ENCODE measurements around the gene BABAM1.

The BABAM1 gene

GRCh38 chr19:17248011-17248776, 19.0 kb upstream of the BABAM1 start:
- Histone ChIP-seq H3K9me3 (ENCODE audit: control insufficient read depth, insufficient read depth, low read length) (no peaks in the 10 kb centered on the region), H3K9me2 (replicated peaks; ENCODE audit: control insufficient read depth, low read length) (no peaks in the 10 kb centered on the region), H3K4me2 (ENCODE audit: low read length) (no peak overlapping the region), H3K27ac (ENCODE audit: low read depth, low read length) (no peak overlapping the region), H3K4me3 (ENCODE audit: low read length) (no peak overlapping the region), H3K4me1 (ENCODE audit: control insufficient read depth, low read length) (peaks cover 28% of the 10 kb centered on the region), H3K36me3 (ENCODE audit: control insufficient read depth, low read length) (peaks cover 4% of the 10 kb centered on the region), H3K79me2 (ENCODE audit: control insufficient read depth, low read length) (peaks cover 21% of the 10 kb centered on the region), H3K27me3 (ENCODE audit: control insufficient read depth, low read length) (no peaks in the 10 kb centered on the region), H3F3A (ENCODE audit: control insufficient read depth, insufficient read depth) (peaks cover 10% of the 10 kb centered on the region), H4K20me1 (ENCODE audit: control insufficient read depth, insufficient read depth, low read depth, low read length) (peaks cover 5% of the 10 kb centered on the region)
- no peak for TF ChIP-seq CTCF (IDR thresholded peaks at IDR 0.05; ENCODE audit: low read depth, low read length, poor library complexity, severe bottlenecking)
- TF ChIP-seq EZH2phosphoT487 (IDR thresholded peaks at IDR 0.05; ENCODE audit: borderline replicate concordance, low read length) = no peak

- Histone ChIP-seq H3K27me3 (ENCODE audit: control insufficient read depth, low read length) (no peaks in the 10 kb centered on the region), H3K4me3 (ENCODE audit: low read length) (no peak overlapping the region), H3K79me2 (ENCODE audit: control insufficient read depth, low read length) (peaks cover 3% of the 10 kb centered on the region), H3K27ac (ENCODE audit: low read depth, low read length) (no peak overlapping the region), H3F3A (ENCODE audit: control insufficient read depth, insufficient read depth) (peaks cover 4% of the 10 kb centered on the region), H4K20me1 (ENCODE audit: control insufficient read depth, insufficient read depth, low read depth, low read length) (no peaks in the 10 kb centered on the region), H3K9me2 (replicated peaks; ENCODE audit: control insufficient read depth, low read length) (no peaks in the 10 kb centered on the region), H3K4me2 (ENCODE audit: low read length) (no peak overlapping the region), H3K9me3 (ENCODE audit: control insufficient read depth, insufficient read depth, low read length) (no peaks in the 10 kb centered on the region), H3K4me1 (ENCODE audit: control insufficient read depth, low read length) (peaks cover 19% of the 10 kb centered on the region), H3K36me3 (ENCODE audit: control insufficient read depth, low read length) (no peaks in the 10 kb centered on the region)
- no peak for TF ChIP-seq CTCF (IDR thresholded peaks at IDR 0.05; ENCODE audit: low read depth, low read length, poor library complexity, severe bottlenecking)
- TF ChIP-seq EZH2phosphoT487 (IDR thresholded peaks at IDR 0.05; ENCODE audit: borderline replicate concordance, low read length) = no peak
Observed at GRCh38 chr19:17249887-17250548, 17.2 kb upstream of the BABAM1 start.

- Histone ChIP-seq H3K9me3 (ENCODE audit: control insufficient read depth, insufficient read depth, low read length) (no peaks in the 10 kb centered on the region), H3K4me2 (ENCODE audit: low read length) (no peak overlapping the region), H3K36me3 (ENCODE audit: control insufficient read depth, low read length) (no peaks in the 10 kb centered on the region), H3K9me2 (replicated peaks; ENCODE audit: control insufficient read depth, low read length) (no peaks in the 10 kb centered on the region), H3K79me2 (ENCODE audit: control insufficient read depth, low read length) (no peaks in the 10 kb centered on the region), H3K4me3 (ENCODE audit: low read length) (no peak overlapping the region), H3F3A (ENCODE audit: control insufficient read depth, insufficient read depth) (no peaks in the 10 kb centered on the region), H3K4me1 (ENCODE audit: control insufficient read depth, low read length) (no peaks in the 10 kb centered on the region), H4K20me1 (ENCODE audit: control insufficient read depth, insufficient read depth, low read depth, low read length) (no peaks in the 10 kb centered on the region), H3K27me3 (ENCODE audit: control insufficient read depth, low read length) (no peaks in the 10 kb centered on the region), H3K27ac (ENCODE audit: low read depth, low read length) (no peak overlapping the region)
- TF ChIP-seq EZH2phosphoT487 (IDR thresholded peaks at IDR 0.05; ENCODE audit: borderline replicate concordance, low read length) = no peak
- no peak for TF ChIP-seq CTCF (IDR thresholded peaks at IDR 0.05; ENCODE audit: low read depth, low read length, poor library complexity, severe bottlenecking)
Observed at GRCh38 chr19:17254636-17255035, 12.6 kb upstream of the BABAM1 start.

Measured in DOHH2 (cell line).